WI38 (cell line): Measurements from ENCODE around the gene IRF6.

Source experiments
- H3K4me3 ChIP-seq: 2 replicates; pipeline ENCODE4 v1.5.1; 2011; ENCODE audit warnings: low read depth, mild to moderate bottlenecking, control low read depth, low read length
- CTCF ChIP-seq: IDR thresholded peaks from 2 replicates; pipeline ENCODE4 v1.5.1; 2012; ENCODE audit warnings: low read depth, mild to moderate bottlenecking, control low read depth, low read length

The IRF6 gene

GRCh38 chr1:209742409-209743144, 63.4 kb downstream of the IRF6 start:
- no peak overlapping the region for H3K4me3 ChIP-seq
- TF ChIP-seq CTCF, result no peak

- H3K4me3 ChIP-seq, result no peak overlapping the region
- no peak for TF ChIP-seq CTCF
Measured at GRCh38 chr1:209741889-209742288, 64.1 kb downstream of the IRF6 start.

GRCh38 chr1:209741193-209741592, 64.7 kb downstream of the IRF6 start:
- TF ChIP-seq CTCF, result no peak
- no peak overlapping the region for H3K4me3 ChIP-seq

- no peak overlapping the region for H3K4me3 ChIP-seq
- no peak for TF ChIP-seq CTCF
Measured at GRCh38 chr1:209738270-209738669, 67.7 kb downstream of the IRF6 start.

- no peak for TF ChIP-seq CTCF
- H3K4me3 ChIP-seq, result no peak overlapping the region
Measured at GRCh38 chr1:209737118-209737505, 68.8 kb downstream of the IRF6 start.

GRCh38 chr1:209736490-209737117, 69.3 kb downstream of the IRF6 start:
- no peak for TF ChIP-seq CTCF
- H3K4me3 ChIP-seq, result no peak overlapping the region
